HCT116 (cell line): ENCODE results near the gene MZT1. TPM values are rescaled to one million over a fixed set of nuclear protein-coding genes. Genes with fewer than 3 reads are reported as not detected.

Source experiments
- ATAC-seq: fragments of 200-7000 bp; cut with Tn5 transposase; 2 replicates; pipeline ENCODE4 v1.9.1; 2020; ENCODE audit warnings: mild to moderate bottlenecking, moderate library complexity
- BruUV-seq: library from RNA; stranded (reverse); fragments of 400-500 nt; replicated peaks from 2 replicates; lab custom pipeline; 2021; lab: Mats Ljungman, UMichigan
- CTCF ChIA-PET: fragments of 300-600 bp; sonication (Branson Sonifier 250); formaldehyde crosslinking; loops from one replicate; lab custom pipeline; 2021; ENCODE audit warnings: antibody characterized with exemption; lab: Charles Lee
- POLR2A ChIA-PET: fragments of 300-600, 350-600 bp; sonication (Branson Sonifier 250); formaldehyde crosslinking; loops from one replicate; lab custom pipeline; 2021; ENCODE audit warnings: antibody characterized with exemption; lab: Charles Lee
- RAD21 ChIA-PET, 2 experiments: fragments of 300-600 bp; sonication (Branson Sonifier 250); formaldehyde crosslinking; loops; one replicate each; lab custom pipeline; 2023; ENCODE audit warnings: low total read pairs in 2 of 2; ENCODE audit not compliant: uncharacterized antibody in 2 of 2, unreplicated experiment in 2 of 2, low non-redundant PET in 1 of 2; lab: Charles Lee
- DNase-seq: peaks from one replicate; pipeline ENCODE4 v3.0.0-alpha.2; 2010; ENCODE audit warnings: low read depth, low spot score
- H2AFZ ChIP-seq: fragments of 200-600 bp; shearing (Covaris generic), sonication (generic); 2 replicates; pipeline ENCODE4 v1.6.1; 2017; ENCODE audit warnings: low read depth, mixed run types, mixed read lengths, antibody characterized with exemption, low read length; ENCODE audit not compliant: poor library complexity, severe bottlenecking
- H3K27ac ChIP-seq: 2 replicates; pipeline ENCODE4 v1.5.1; 2012; ENCODE audit warnings: low read depth, low read length
- H3K27me3 ChIP-seq: fragments of 200-600 bp; sonication (generic); 2 replicates; pipeline ENCODE4 v1.6.1; 2016; ENCODE audit warnings: mixed run types, low read length, mixed read lengths; ENCODE audit not compliant: insufficient read depth
- H3K36me3 ChIP-seq, 2 experiments: fragments of 200-500 bp in 1 of 2; fragments of 200-600 bp in 1 of 2; sonication (Bioruptor generic) in 1 of 2; sonication (generic) in 1 of 2; 2 replicates each; pipeline versions ENCODE4 v1.5.1 to v1.6.1; 2014 to 2016; ENCODE audit warnings: low read length in 2 of 2, inconsistent platforms in 1 of 2, mixed read lengths in 1 of 2, mixed run types in 1 of 2; ENCODE audit not compliant: insufficient read depth in 2 of 2, control insufficient read depth in 1 of 2
- H3K4me1 ChIP-seq, 2 experiments: fragments of 200-600 bp in 1 of 2; sonication (generic) in 1 of 2; 2 replicates each; pipeline versions ENCODE4 v1.5.1 to v1.6.1; 2012 to 2017; ENCODE audit warnings: low read length in 2 of 2, inconsistent platforms in 1 of 2, mild to moderate bottlenecking in 1 of 2, mixed read lengths in 1 of 2, mixed run types in 1 of 2, moderate library complexity in 1 of 2; ENCODE audit not compliant: insufficient read depth in 2 of 2, control insufficient read depth in 1 of 2
- H3K4me2 ChIP-seq: fragments of 200-600 bp; sonication (generic); 2 replicates; pipeline ENCODE4 v1.6.1; 2017; ENCODE audit warnings: mixed run types, low read length, mixed read lengths
- H3K4me3 ChIP-seq, 2 experiments: fragments of 200-600 bp in 1 of 2; sonication (generic) in 1 of 2; replicated peaks in 1 of 2; 2 replicates each; pipeline ENCODE4 v1.5.1; 2011 to 2016; ENCODE audit warnings: low read length in 2 of 2, control low read depth in 1 of 2, low read depth in 1 of 2, mild to moderate bottlenecking in 1 of 2, mixed read lengths in 1 of 2, mixed run types in 1 of 2
- H3K79me2 ChIP-seq: fragments of 200-600 bp; sonication (generic); 2 replicates; pipeline ENCODE4 v1.6.1; 2017; ENCODE audit warnings: mild to moderate bottlenecking, mixed run types, low read length, moderate library complexity, mixed read lengths; ENCODE audit not compliant: insufficient read depth
- H3K9ac ChIP-seq: fragments of 200-600 bp; sonication (generic); 2 replicates; pipeline ENCODE4 v1.6.1; 2016; ENCODE audit warnings: low read length, mixed read lengths
- H3K9me2 ChIP-seq: fragments of 200-600 bp; sonication (generic), shearing (Covaris generic); 2 replicates; pipeline ENCODE4 v1.6.1; 2017; ENCODE audit warnings: mixed run types, mild to moderate bottlenecking, moderate library complexity; ENCODE audit not compliant: insufficient read depth
- H3K9me3 ChIP-seq, 2 experiments: fragments of 200-500 bp in 1 of 2; fragments of 200-600 bp in 1 of 2; sonication (Bioruptor generic) in 1 of 2; sonication (generic) in 1 of 2; 2 replicates each; pipeline ENCODE4 v1.6.1; 2014 to 2017; ENCODE audit warnings: low read length in 2 of 2, mixed read lengths in 2 of 2, inconsistent platforms in 1 of 2, low read depth in 1 of 2, mild to moderate bottlenecking in 1 of 2, mixed run types in 1 of 2, moderate library complexity in 1 of 2; ENCODE audit not compliant: control insufficient read depth in 1 of 2, insufficient read depth in 1 of 2
- H4K20me1 ChIP-seq: fragments of 200-600 bp; sonication (generic), shearing (Covaris generic); 2 replicates; pipeline ENCODE4 v1.6.1; 2017; ENCODE audit warnings: mixed run types, mild to moderate bottlenecking, moderate library complexity; ENCODE audit not compliant: insufficient read depth
- CBX3 ChIP-seq: IDR thresholded peaks from 2 replicates; pipeline ENCODE4 v1.6.1; 2012; ENCODE audit warnings: low read depth
- ELF1 ChIP-seq: IDR thresholded peaks from 2 replicates; pipeline ENCODE4 v1.6.1; 2012; ENCODE audit warnings: low read depth, borderline replicate concordance
- EZH2 ChIP-seq: fragments of 200-600 bp; sonication (generic); IDR thresholded peaks from 2 replicates; pipeline ENCODE4 v1.6.1; 2017; ENCODE audit warnings: antibody characterized with exemption, mixed run types
- EZH2phosphoT487 ChIP-seq: fragments of 200-600 bp; IDR thresholded peaks from 2 replicates; pipeline ENCODE4 v1.6.1; 2018; ENCODE audit warnings: antibody characterized with exemption, borderline replicate concordance
- JUND ChIP-seq: IDR thresholded peaks from 2 replicates; pipeline ENCODE4 v1.6.1; 2012
- POLR2A ChIP-seq: IDR thresholded peaks from 2 replicates; pipeline ENCODE4 v1.7.0; 2011; ENCODE audit warnings: borderline replicate concordance; ENCODE audit not compliant: insufficient read depth, insufficient read length; ENCODE audit errors: extremely low read depth
- POLR2AphosphoS5 ChIP-seq: IDR thresholded peaks from 2 replicates; pipeline ENCODE4 v1.6.1; 2011; ENCODE audit warnings: mild to moderate bottlenecking, low read depth, low read length, moderate library complexity
- RAD21 ChIP-seq: IDR thresholded peaks from 2 replicates; pipeline ENCODE4 v1.6.1; 2012; ENCODE audit warnings: low read depth, mild to moderate bottlenecking
- SIN3A ChIP-seq: IDR thresholded peaks from 2 replicates; pipeline ENCODE4 v1.6.1; 2012; ENCODE audit warnings: low read depth
- SP1 ChIP-seq: IDR thresholded peaks from 2 replicates; pipeline ENCODE4 v1.6.1; 2012; ENCODE audit warnings: low read depth
- TCF7L2 ChIP-seq: IDR thresholded peaks from 2 replicates; pipeline ENCODE4 v1.7.0; 2011; ENCODE audit warnings: borderline replicate concordance, inconsistent platforms; ENCODE audit not compliant: insufficient read depth, insufficient read length; ENCODE audit errors: extremely low read depth
- YY1 ChIP-seq: IDR thresholded peaks from 2 replicates; pipeline ENCODE4 v1.6.1; 2011; ENCODE audit warnings: low read length, low read depth, moderate library complexity, mild to moderate bottlenecking; ENCODE audit not compliant: insufficient replicate concordance; ENCODE audit errors: extremely low read depth
- intact Hi-C: fragments of 100-400 bp; cut with micrococcal nuclease; formaldehyde crosslinking; loops from 2 replicates; pipeline ENCODE4 v1.10.0; 2022
- total RNA-seq: library from RNA; stranded (reverse); gene quantifications from one replicate; pipeline ENCODE4 v1.2.1, GENCODE V29; 2021; ENCODE audit not compliant: unreplicated experiment
- TF ChIP-seq, protein P1 (sequence below), 3 experiments: fragments of 200-600 bp in 1 of 3; sonication (generic) in 1 of 3; IDR thresholded peaks in 2 of 3; conservative IDR thresholded peaks in 1 of 3; 2 replicates each; pipeline ENCODE4 v1.5.1; 2012 to 2017; ENCODE audit warnings: low read depth in 2 of 3, low read length in 2 of 3, antibody characterized with exemption in 1 of 3, borderline replicate concordance in 1 of 3, control low read depth in 1 of 3, mild to moderate bottlenecking in 1 of 3, mixed read lengths in 1 of 3, mixed run types in 1 of 3, moderate library complexity in 1 of 3; ENCODE audit not compliant: insufficient read depth in 1 of 3
- TF ChIP-seq, protein P2 (sequence below): IDR thresholded peaks from 2 replicates; pipeline ENCODE4 v1.6.1; 2012
- TF ChIP-seq, protein P3 (sequence below): IDR thresholded peaks from 2 replicates; pipeline ENCODE4 v1.6.1; 2012; ENCODE audit warnings: low read depth

Gene MZT1
- total RNA-seq, 1 experiment from 2014 or later: 19.0 TPM

DNA sequence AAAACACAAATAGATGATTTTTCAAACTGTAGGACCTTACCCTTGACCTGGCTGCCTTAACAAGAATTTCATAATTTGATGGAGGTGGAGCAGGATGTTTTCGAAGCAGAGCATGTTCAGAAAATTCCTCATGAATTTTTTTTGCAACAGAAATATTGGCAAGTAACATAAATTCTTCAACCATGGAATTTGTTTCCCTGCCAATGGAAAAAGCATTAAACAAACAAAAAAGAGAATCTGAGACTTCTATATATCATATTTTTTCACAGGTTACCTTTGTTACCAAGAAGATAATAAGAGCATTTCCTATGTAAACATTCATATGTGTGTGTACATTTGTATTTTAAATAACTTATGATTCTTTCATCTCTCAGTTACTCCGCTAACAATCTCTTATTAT is 36.0 kb upstream of the MZT1 start:
- TF ChIP-seq RAD21 (no peak), POLR2AphosphoS5 (no peak), ELF1 (no peak), YY1 (no peak), SIN3A (no peak), JUND (no peak), EZH2phosphoT487 (no peak), POLR2A (no peak), SP1 (no peak), EZH2 (no peak), CBX3 (no peak), TCF7L2 (no peak)
- TF ChIP-seq, protein P1, sequence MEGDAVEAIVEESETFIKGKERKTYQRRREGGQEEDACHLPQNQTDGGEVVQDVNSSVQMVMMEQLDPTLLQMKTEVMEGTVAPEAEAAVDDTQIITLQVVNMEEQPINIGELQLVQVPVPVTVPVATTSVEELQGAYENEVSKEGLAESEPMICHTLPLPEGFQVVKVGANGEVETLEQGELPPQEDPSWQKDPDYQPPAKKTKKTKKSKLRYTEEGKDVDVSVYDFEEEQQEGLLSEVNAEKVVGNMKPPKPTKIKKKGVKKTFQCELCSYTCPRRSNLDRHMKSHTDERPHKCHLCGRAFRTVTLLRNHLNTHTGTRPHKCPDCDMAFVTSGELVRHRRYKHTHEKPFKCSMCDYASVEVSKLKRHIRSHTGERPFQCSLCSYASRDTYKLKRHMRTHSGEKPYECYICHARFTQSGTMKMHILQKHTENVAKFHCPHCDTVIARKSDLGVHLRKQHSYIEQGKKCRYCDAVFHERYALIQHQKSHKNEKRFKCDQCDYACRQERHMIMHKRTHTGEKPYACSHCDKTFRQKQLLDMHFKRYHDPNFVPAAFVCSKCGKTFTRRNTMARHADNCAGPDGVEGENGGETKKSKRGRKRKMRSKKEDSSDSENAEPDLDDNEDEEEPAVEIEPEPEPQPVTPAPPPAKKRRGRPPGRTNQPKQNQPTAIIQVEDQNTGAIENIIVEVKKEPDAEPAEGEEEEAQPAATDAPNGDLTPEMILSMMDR (IDR thresholded peaks at IDR 0.05 in 2 of 3, conservative IDR thresholded peaks at IDR 0.05 in 1 of 3; ENCODE audit: borderline replicate concordance in 1 of 3, insufficient read depth in 1 of 3, low read depth in 2 of 3, low read length in 2 of 3): no peak
- TF ChIP-seq, protein P2, sequence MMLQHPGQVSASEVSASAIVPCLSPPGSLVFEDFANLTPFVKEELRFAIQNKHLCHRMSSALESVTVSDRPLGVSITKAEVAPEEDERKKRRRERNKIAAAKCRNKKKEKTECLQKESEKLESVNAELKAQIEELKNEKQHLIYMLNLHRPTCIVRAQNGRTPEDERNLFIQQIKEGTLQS: no peak
- TF ChIP-seq, protein P3, sequence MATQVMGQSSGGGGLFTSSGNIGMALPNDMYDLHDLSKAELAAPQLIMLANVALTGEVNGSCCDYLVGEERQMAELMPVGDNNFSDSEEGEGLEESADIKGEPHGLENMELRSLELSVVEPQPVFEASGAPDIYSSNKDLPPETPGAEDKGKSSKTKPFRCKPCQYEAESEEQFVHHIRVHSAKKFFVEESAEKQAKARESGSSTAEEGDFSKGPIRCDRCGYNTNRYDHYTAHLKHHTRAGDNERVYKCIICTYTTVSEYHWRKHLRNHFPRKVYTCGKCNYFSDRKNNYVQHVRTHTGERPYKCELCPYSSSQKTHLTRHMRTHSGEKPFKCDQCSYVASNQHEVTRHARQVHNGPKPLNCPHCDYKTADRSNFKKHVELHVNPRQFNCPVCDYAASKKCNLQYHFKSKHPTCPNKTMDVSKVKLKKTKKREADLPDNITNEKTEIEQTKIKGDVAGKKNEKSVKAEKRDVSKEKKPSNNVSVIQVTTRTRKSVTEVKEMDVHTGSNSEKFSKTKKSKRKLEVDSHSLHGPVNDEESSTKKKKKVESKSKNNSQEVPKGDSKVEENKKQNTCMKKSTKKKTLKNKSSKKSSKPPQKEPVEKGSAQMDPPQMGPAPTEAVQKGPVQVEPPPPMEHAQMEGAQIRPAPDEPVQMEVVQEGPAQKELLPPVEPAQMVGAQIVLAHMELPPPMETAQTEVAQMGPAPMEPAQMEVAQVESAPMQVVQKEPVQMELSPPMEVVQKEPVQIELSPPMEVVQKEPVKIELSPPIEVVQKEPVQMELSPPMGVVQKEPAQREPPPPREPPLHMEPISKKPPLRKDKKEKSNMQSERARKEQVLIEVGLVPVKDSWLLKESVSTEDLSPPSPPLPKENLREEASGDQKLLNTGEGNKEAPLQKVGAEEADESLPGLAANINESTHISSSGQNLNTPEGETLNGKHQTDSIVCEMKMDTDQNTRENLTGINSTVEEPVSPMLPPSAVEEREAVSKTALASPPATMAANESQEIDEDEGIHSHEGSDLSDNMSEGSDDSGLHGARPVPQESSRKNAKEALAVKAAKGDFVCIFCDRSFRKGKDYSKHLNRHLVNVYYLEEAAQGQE: no peak
- no peak overlapping the region for H2AFZ ChIP-seq
- no peaks in the 10 kb centered on the region for H3K9me2 ChIP-seq
- no peaks in the 10 kb centered on the region for H3K4me1 ChIP-seq
- H3K4me3 ChIP-seq: no peak overlapping the region
- BruUV-seq: no TSS peak
- POLR2A ChIA-PET: no interaction called here
- RAD21 ChIA-PET: no interaction called here
- CTCF ChIA-PET: no interaction called here
- H3K4me2 ChIP-seq: no peak overlapping the region
- peaks cover 3% of the 10 kb centered on the region for H3K79me2 ChIP-seq
- no peaks in the 10 kb centered on the region for H3K9me3 ChIP-seq
- DNase-seq (no peak), ATAC-seq (no peak)
- intact Hi-C loops: no loop called here
- no peak overlapping the region for H3K9ac ChIP-seq
- H4K20me1 ChIP-seq: no peaks in the 10 kb centered on the region
- peaks cover 75 to 81% of the 10 kb centered on the region in 2 experiments for H3K36me3 ChIP-seq
- H3K27me3 ChIP-seq: no peaks in the 10 kb centered on the region
- H3K27ac ChIP-seq: no peak overlapping the region
